SKM-1 treated with dmso at 0.1 percent for 144 hours (cell line): ENCODE results near the gene MED26.

Source experiments
- DNase-seq: peaks from one replicate; lab custom pipeline; 2025; ENCODE audit not compliant: unreplicated experiment; lab: John Stamatoyannopoulos, UW

Gene MED26

DNA sequence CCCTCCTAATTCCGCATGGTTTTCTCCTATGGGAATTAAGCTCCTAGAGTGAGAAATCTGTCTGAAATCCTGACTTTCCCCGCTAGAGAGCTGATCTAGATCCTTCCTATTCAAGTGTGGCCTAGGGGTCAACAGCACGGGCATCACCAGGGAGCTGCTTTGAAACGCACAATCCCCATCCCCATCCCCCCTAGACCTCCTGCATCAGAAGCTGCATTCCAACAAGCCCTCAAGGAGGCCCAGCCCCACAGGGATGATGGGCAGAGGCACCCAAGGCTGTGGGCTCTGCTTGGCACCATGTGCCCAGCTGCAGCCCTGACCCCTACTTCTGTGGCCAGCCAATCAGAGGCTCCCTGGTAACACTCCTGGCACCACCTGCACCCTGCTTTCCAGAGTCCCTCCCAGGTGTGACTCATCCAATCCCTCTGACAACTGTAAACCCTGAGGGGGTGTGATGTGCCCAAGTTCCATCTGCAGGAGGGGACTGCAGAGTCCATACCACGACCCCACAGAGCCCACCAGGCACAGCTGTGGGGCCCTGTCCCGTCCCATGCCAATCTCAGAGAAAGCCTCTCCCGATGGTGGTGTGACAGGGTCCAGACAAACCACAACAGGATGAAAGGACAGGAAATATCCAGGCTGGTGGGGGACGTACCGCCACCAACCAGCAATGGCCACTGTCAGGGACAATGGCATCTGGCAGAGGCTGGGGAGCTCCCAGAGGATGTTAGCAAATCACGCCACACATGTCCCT, 36.0 kb downstream of the MED26 start:
- no peak for DNase-seq

DNA sequence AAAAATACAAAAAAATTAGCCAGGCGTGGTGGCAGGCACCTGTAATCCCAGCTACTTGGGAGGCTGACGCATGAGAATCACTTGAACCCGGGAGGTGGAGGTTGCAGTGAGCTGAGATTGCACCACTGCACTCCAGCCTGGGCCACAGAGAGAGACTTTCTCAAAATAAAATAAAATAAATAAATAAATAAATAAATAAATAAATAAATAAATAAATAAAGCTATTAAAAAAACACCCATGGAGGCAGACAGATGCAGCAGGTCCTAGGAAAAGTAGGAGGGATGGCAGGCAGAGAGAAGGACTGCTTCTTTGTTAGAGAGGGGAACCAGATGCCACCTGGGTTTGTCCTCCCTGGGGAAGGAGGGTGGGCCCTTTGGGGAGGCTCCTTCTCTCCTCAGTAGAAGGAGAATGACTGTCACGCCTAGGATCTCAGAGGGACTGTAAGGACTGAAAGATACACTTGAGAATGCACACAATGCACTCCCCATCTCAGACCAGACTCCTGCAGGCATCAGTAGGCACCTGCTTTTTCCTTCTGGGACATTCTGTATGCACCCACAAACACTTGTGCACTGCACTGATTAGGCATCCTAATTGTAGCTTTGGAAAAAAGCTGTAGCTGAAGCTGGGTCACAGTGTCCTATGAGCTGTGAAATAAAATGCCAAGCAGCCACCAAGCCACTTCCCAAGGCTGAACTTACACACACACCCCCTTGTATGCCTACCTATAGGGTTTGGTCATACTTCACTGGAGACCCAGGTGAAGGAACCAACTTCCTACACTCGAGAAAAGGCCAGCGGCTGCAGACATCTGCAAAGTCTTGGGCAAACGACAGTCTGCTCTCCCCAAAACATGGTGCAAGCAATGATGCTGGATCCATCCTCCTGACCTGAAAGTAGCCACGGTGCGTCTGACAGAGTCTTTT, 36.9 kb downstream of the MED26 start:
- DNase-seq: no peak

DNA sequence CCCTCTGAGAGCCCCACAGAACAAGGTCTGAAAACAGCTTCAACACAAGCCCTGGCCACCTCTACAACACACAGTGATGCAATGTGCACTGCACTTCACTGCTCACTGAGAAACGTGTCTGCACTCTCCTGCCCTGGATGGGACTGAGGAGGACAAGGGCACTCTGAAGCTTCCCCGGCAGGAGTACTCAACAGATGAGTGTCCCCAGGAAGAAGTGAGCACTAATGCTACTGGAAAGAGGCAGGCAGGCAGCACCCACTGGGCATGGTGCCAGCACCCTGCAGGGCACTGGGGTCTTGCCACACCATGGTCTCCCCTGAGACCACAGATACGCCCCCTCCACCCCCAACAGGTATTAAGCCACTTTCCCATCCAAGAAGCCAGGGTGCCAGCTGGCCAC, 38.1 kb downstream of the MED26 start:
- no peak for DNase-seq

DNA sequence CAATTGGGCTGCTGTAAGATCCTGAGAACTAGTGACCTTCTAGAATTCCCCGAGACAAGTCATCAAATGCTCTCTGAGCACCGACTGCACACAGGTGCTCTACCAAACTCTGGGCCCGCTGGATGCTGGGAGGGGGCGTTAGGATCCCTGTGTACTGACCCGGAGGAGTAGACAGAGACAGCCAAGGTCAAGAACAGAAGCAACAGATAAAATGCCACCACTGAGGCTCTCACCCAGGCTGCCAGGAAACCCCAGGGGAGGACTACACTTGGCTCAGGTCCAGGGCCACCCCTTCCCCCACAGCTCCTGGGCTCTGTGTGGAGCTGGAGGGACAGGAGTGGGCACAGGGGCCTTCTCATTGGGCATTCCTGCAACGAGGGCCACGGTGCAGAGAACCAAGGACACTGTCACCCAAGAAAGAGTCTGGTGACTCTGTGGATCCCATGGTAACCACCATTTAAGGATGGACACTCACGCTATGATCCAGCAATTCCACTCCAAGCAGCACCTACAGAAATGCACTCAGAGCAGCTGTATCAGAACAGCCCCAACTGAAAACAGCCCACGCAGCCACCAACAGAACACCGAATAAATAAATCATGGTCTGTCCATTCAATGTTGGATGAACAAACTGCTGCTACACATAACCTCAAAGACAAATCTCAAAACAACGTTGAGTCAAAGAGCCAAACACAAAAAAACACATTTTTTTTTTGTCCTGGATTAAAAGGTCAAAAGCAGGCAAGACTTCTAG, 39.0 kb downstream of the MED26 start:
- no peak for DNase-seq

DNA sequence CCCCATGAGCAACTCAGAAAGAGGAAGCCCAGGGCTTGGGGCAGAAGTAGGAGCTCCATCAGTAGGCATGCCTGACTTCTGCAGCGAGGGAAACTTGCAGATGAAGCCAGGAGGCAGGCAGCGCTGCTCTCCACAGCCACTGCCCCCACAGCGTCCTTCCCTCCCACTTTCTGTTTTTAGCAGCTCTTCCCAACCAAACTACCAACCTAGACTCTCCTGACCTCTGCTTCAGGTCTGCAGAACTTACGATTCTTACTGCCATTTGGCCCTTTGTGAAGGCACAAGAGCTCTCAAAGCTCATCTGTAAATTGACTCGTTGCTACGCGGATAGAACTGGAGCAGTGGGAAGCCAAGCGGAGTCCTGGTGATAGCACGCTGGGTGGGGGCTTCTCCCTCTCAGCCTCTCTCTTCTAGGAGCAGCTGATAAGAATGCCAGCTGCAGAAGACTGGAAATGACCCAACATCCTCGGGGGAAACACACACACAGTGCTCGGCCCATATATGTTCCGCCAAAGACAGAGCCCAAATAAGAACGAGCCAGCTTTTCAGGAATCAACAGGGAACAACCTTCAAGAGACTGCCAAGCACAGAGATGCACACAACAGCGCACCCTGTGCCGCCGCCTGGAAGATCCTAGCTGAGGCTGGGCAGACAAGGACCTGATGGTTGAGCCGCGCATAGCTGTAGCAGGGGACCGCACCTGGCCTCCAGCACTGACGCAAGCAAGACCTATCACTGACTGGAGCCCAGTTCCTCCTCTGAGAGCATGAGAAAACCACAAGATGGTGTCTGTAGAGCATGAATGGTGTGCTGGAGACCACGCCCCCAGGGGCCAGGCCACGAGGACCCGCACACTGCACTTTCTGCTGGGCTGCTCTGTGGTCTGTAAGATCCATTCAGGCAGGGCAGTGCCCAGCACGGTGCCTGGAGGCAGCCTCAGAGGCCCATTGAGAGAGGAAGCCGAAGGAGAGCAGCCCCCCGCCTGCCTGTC, 39.9 kb downstream of the MED26 start:
- peak; percentile 88 for DNase-seq

DNA sequence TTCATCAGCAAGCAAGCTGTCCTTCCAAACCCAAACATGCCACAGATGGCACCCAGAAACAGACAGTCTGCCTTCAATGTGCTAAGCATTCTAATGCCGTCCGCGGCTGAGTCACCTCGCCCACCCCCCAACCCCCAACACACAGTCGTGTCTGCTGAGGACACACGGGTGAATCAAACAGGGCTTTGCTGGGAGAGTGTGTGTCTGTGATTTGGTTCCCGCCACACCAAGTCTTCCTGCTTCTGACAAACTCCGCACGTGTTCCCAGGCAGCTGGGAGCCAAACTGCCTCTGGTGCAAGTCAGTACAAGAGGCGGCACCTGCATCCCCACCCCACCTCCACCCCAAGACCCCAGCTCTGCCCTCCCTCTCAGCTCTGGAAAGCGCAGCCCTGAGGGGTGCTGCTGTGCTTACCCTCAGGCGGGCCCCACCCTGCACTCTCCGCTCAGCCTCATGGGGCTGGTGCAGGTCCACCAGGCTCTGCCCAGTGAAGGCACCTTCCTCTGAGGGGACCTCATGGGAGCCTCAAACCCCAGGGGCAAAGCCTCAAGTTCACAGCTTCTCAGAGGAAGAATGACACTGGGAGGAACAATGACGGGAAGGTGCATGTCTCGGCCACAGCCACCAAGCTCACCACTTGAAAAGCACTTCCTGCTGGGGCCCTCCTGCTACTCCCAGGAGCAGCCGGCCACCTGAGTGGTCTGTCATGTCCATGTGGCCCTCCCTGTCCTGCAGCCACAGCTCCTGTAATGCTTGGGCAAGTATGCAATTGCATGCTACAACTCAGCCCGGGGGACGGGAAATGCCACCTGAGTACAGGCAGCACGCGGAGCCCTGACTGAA, 40.8 kb downstream of the MED26 start:
- peak; percentile 82 for DNase-seq

DNA sequence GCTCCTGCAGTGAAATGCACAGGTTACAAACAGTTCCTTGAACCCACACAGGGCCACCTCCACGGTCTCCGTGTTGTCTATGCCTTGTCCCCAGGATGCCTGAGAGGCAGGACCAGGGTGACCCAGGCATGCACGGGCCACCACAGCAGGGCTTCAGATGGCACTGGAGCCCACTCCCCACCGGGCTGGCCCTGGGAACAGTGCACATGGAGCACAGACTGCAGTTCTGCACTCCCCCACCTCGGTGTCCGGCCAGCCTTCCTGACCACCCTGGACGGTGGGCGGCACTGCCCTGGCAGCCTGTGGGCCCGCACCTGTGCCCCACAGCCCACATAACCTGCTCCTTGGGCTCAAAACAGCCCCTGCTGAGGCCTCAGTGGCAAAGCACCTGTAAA, 41.5 kb downstream of the MED26 start:
- DNase-seq: no peak

DNA sequence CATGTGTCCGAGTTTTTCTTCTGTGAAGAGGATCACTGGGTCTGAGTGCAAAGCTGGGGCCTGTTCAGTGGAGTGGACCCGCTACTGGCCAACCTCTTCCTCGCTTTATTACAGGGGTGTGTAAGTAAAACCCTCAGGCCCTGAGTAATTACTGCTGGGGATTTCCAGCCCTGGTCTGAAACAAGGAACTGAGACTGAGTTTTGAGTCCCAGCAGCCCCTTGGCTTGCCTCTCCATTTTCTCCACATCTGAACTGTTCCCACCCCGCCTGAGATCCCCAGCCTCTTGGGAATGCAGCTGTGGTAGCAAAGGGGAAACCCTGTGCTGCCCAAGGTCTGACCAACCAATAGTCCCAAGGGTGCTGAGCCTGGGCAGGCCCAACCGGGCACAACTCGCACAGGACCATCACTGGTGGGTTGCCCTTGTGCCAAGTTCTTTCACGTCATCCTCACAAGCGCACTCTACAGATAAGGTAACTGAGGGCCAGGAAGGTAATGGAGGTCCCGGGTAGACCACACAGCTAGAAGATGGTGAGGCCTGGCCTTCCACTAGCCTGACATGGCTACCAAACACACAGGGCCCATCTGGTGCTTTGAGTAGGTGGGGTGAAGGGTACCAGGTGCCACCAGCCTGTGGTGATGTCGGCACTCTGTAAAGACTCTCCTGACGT, 42.1 kb downstream of the MED26 start:
- peak; percentile 6 for DNase-seq

DNA sequence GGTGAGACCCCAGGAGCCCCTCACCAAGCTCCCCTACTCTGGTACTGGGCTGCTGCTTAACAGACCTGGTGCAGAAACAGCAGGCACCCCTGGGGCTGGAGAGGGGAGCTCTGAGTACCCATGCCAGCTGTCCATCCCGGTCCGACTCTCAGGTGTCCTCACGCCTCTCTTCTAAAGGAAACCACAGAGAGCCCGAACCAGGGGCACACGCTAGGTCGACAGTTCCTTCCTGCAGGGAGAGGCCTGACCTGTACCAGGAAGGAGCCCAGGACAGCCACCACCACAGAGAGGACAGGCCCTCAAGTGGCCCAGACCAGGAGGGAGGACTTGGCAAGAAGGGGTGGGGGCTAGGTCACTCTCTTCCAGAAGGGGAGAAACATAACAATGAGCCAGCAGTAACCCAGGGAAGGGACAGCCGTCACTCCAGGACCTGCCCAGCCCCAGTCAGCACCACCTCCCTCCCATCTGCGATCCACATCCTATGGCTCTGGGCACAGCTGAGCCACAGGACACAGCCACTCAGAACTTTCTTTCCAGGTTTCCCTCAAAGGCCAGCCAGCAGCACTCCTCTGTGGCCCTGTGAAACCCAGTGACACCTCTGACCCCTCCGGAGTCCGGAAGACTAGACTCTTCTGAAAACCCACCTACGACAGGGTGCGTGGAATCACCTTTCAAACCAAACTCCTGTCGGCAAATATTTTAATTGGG, 42.8 kb downstream of the MED26 start:
- DNase-seq: no peak

DNA sequence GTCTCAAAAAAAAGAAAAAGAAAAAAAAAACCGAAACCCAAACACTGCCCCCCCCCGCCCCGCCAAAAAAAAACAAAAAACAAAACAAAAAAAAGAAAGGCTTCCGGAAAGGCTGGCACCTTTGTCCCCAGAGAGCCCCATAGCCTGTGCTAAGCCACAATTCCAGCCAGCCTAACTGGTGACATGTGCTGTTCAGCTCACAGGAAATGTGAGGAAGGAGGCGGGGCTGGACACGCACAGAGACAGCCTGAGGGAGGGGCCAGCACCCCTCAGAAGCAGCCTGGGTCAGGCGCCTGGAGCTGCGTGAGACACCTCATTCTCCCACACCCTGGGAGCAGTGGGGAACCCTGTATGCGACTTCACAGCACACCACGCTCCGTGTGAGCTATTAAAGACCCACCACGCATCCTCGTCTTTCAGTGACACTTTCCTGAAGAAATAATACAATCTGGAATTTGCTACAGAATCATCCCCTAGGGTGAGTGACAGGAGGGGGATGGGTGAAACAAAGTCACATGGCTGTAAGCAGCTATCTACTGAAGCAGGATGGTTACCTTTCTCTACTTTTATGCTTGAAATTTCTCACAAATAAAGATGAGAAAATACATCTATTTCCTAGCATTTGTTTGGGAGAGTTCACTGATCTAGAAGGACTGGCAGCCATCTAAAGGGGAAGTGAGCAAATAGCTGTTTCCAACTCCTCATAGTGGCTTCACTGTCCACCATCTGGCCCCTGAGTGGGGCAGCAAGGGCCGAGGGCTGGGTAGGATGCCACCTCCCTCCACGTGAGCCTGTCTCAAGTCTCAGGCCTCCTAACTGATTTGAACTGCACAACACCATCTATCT, 43.5 kb downstream of the MED26 start:
- DNase-seq: peak; percentile 70

DNA sequence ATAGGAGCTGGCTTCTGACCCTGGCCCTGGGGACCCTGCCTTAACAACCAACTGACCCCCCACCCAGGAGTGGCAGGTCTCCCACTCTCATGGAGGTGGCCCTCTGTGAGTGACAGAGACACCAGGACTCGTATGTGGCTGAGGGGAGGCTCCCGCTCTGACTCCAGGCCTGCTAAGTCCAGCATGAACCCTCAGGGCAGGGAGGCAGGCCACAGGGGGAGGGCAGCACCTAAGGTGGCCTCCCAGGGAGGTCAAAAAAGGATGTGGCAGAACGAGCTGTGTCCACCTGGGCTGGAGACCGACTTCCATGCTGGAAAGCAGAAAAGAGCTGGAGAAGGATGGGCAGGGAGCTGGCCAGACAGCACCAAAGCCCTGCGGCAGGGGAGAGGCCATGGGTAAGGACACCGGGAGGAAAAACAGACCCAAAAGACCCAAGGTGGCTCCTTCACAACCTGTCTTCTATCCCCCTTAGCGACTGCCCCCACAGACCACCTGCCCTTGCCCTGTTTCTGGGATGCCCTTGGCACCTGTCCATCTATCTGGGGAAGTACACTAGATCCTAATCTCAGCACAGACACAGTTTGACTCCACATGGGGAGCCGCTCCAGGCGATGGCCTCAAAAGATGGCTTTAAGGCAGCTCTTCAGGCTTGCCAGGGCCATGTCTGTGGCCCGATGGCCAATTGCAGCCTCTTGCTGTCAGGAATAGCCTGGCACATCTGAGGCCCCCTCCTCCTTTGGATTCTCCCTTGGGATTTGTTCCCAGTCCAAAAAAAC, 45.3 kb downstream of the MED26 start:
- no peak for DNase-seq

DNA sequence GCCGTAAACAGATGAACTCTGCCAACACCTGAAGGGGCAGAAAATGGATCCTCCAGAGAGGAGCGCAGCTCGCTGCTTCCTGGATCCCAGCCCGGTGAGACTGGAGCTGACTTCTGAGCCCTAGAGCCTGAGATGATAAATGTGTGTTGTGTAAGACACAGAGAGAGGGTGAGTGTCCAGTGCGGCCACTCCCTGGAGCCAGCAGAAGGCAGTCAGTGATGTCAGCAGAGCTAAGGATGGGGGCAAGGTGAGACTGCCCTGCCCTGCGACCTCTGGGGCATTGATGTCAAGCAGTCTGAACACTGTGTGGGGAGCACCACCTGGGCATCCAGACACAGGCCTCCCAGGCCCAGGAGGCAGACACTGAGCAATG, 46.0 kb downstream of the MED26 start:
- DNase-seq: no peak

DNA sequence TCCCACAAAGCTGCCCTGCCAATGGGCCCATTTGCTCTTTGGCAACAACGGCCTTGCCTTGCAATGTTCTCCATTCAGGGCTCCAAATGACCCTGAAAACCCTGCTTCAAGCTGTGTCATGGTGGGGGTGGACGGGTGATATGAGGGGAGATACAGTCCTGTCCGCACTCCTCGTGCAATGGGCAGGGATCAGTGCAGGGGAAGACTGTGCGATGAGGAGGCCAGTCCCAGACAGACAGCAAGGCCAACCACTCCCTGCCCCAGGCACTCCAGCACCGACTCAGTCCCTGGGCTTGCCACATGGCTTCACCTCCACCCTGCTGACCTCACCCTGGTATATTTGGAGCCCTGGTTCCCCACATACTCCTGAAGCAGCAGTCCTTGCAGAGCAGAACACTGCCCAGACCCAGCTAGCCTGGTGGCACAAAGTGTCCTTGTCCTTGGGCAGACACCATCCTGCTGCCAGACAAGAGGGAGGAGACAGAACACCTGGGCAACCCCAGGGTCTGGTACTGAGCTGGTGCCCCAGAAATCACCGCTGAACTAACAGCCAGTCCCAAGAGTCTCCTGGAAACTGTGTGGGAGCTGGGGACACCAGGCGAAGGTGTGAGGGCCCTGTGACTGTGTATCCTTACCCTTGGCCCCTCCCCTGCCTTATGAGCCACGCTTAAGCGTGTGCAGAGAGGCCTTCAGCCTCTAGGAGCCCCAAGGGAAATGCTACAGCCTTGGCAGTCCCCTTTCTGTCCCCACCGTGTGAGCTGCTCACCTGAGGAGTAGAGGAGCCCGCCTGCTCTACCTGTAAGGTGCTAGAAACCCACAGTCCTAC, 46.6 kb downstream of the MED26 start:
- no peak for DNase-seq

DNA sequence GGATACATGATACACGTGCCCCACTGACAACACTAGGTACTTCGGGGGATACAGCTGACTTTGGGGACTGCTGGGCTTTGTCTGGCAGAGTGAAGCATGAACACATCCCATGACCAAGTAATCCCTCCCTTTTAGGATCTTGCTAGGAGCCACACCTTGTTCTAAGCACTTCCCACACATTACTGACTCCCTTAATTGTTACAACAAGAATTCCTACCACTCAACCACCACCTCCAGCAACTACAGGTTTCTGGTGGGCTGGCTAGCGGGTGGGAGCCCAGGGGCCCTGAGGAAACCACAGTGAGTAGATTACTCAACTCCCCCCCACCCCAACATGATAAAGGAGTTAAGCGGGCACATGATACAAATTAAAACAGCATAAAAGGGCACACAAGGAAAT, 48.6 kb downstream of the MED26 start:
- no peak for DNase-seq

DNA sequence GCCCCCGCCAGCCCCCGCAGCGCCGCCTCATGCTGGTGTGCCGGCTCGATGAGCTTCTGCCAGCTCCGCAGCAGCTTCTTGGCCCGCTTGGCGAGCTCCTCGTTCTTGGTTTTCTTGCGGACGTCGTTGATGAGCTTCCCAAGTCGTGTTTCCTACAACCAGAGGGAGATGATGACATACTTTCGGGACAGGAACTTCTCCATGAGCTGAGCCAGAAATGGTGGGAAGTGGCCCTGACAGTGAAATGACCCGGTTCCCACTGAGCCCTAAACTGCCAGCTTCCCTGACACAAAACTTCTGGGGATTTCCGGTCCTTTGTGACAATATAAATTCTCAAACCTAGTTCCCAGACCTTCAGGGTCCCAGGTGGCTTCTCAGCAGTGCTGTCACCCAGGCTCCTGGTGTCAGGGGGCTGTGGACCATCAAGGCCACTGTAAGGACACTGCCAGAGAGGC, 50.4 kb downstream of the MED26 start:
- DNase-seq: no peak
